T-cell (primary cell): ENCODE data around the gene ELFN2. TPM values are rescaled to one million over a fixed set of nuclear protein-coding genes. Genes with fewer than 3 reads are reported as not detected.

Experiments used
- ATAC-seq, 4 experiments: fragments of 200-7000 bp in 3 of 4; fragments of 150-1000 bp in 1 of 4; cut with Tn5 transposase; replicated peaks in 1 of 4; 1 replicate in 3 of 4; 2 replicates in 1 of 4; pipeline ENCODE4 v1.10.0; 2021; ENCODE audit warnings: moderate library complexity in 3 of 4, mild to moderate bottlenecking in 2 of 4, moderate number of reproducible peaks in 1 of 4
- CTCF ChIA-PET, 2 donors: fragments of 300-600 bp; sonication (Branson Sonifier 250); formaldehyde crosslinking; loops; one replicate each; lab custom pipeline; 2022; ENCODE audit warnings: antibody characterized with exemption in 2 of 2; lab: Charles Lee
- POLR2A ChIA-PET, 2 donors: fragments of 300-600 bp; sonication (Branson Sonifier 250); formaldehyde crosslinking; loops; one replicate each; lab custom pipeline; 2022; ENCODE audit warnings: antibody characterized with exemption in 2 of 2; lab: Charles Lee
- DNase-seq, 35 experiments: peaks; one replicate each; pipeline versions ENCODE4 v3.0.0 to v3.0.0-alpha.2; 2013 to 2023
- H3K27ac ChIP-seq: one replicate; pipeline ENCODE4 v1.5.1; 2013; ENCODE audit warnings: low read length
- H3K27me3 ChIP-seq, 2 experiments: replicated peaks in 1 of 2; 1 replicate in 1 of 2; 2 replicates in 1 of 2; pipeline versions ENCODE4 v1.6.1 to v1.7.0; 2013; ENCODE audit warnings: low read length in 1 of 2, mixed read lengths in 1 of 2; ENCODE audit not compliant: control insufficient read depth in 2 of 2, insufficient read depth in 2 of 2; ENCODE audit errors: extremely low read depth in 1 of 2
- H3K36me3 ChIP-seq, 2 donors: 1 replicate in 1 of 2; 2 replicates in 1 of 2; pipeline versions ENCODE4 v1.6.1 to v1.7.0; 2013; ENCODE audit warnings: low read length in 1 of 2; ENCODE audit not compliant: control insufficient read depth in 2 of 2, insufficient read depth in 1 of 2; ENCODE audit errors: extremely low read depth in 1 of 2
- H3K4me1 ChIP-seq, 2 experiments: 1 replicate in 1 of 2; 2 replicates in 1 of 2; pipeline versions ENCODE4 v1.6.1 to v1.7.0; 2013; ENCODE audit warnings: low read length in 2 of 2, mixed read lengths in 1 of 2; ENCODE audit not compliant: insufficient read depth in 2 of 2, control insufficient read depth in 1 of 2; ENCODE audit errors: extremely low read depth in 1 of 2
- H3K4me3 ChIP-seq, 2 donors: 1 replicate in 1 of 2; 2 replicates in 1 of 2; pipeline versions ENCODE4 v1.5.1 to v1.7.0; 2013; ENCODE audit warnings: mild to moderate bottlenecking in 2 of 2, low read length in 1 of 2, moderate library complexity in 1 of 2; ENCODE audit not compliant: control insufficient read depth in 1 of 2; ENCODE audit errors: extremely low read depth in 1 of 2
- H3K9me3 ChIP-seq: 2 replicates; pipeline ENCODE4 v1.7.0; 2013
- H3K27ac Mint-ChIP-seq, 2 donors: one replicate each; pipeline ENCODE4 v1.8.0; 2020 to 2021; ENCODE audit warnings: mild to moderate bottlenecking in 2 of 2, mixed read lengths in 2 of 2
- H3K27me3 Mint-ChIP-seq, 2 donors: one replicate each; pipeline ENCODE4 v1.8.0; 2021 to 2022; ENCODE audit warnings: mixed read lengths in 2 of 2
- H3K36me3 Mint-ChIP-seq: one replicate; pipeline ENCODE4 v1.8.0; 2021; ENCODE audit warnings: mixed read lengths
- H3K4me1 Mint-ChIP-seq, 3 donors: one replicate each; pipeline ENCODE4 v1.8.0; 2020 to 2022; ENCODE audit warnings: mixed read lengths in 3 of 3, mild to moderate bottlenecking in 1 of 3
- H3K4me3 Mint-ChIP-seq, 3 donors: one replicate each; pipeline ENCODE4 v1.8.0; 2020 to 2022; ENCODE audit warnings: mild to moderate bottlenecking in 3 of 3, mixed read lengths in 3 of 3, moderate library complexity in 3 of 3
- H3K9me3 Mint-ChIP-seq, 3 donors: one replicate each; pipeline ENCODE4 v1.8.0; 2020 to 2022; ENCODE audit warnings: mixed read lengths in 3 of 3
- WGBS: methylation state at CpG from one replicate; pipeline ENCODE4 v1.1.5; 2013; ENCODE audit warnings: missing lambda C conversion rate; ENCODE audit not compliant: insufficient coverage; 5-methylcytosine and 5-hydroxymethylcytosine counted together
- total RNA-seq, 35 experiments: library from RNA in 6 of 35; stranded (reverse) in 6 of 35; fragments of 120-200 nt in 1 of 35; gene quantifications; one replicate each; pipeline versions ENCODE4 v1.2.1 to v1.2.4 and lab custom pipeline; 2013 to 2026

The ELFN2 gene
- total RNA-seq, 5 donors from 2014 or later (not counting 1 experiment from before 2014, with no cell fraction given) = 0.09 to 0.88 (median 0.70) TPM

DNA sequence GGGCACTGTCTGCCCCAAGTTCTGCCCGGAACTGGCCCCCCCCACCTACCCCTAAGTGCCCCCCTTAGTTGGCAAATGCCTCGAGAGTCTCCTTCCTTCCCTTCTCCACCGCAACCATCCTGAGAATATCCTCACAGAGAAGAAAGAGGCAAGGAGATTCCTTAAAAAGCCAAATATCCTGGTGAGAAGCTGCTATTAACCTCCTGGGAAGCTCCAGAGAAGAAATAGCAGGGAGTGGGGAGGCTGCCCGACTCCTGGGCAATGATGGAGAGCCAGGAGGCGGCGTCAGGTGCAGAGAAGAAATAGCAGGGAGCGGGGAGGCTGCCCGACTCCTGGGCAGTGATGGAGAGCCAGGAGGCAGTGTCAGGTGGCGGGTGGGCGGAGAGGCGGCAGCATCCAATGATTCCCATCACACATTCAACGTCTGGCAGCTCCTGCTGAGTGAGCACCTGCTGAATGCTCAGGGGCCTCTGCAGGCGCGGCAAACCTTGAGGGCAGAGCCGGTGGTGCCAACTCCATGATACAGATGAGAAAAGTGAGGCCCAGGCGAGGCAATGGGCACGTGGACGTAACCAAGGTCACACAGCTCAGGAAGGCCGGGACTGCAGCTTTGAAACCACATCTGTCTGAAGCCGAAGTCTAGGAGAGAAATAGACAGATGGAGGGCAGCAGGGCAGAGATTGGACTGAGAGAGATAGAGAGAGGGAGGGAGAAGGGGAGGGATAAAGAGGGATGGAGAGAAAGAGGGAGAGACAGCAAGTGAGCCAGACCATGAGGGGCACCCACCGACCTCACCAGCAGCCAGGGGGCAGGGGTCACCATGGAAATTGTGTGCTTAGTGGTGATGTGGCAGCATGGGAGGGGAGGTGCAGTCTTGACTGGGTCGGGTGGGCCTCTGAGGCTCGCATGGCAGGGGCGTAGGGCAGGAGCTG is 86.7 kb downstream of the ELFN2 start:
- H3K27me3 ChIP-seq = peaks cover 2 to 47% of the 10 kb centered on the region in 2 experiments
- 76% methylated on average over 14 of the region's 24 CpGs for WGBS
- Mint-ChIP-seq H3K4me3 (no peak overlapping the region), H3K27me3 (peaks cover 10 to 27% of the 10 kb centered on the region in 2 donors), H3K36me3 (no peaks in the 10 kb centered on the region), H3K4me1 (peaks cover 1 to 8% (median 7%) of the 10 kb centered on the region in 3 donors), H3K9me3 (no peaks in the 10 kb centered on the region), H3K27ac (no peak overlapping the region)
- no peak overlapping the region for H3K4me3 ChIP-seq
- ChIA-PET POLR2A (no interaction called here), CTCF (no interaction called here)
- H3K9me3 ChIP-seq = no peaks in the 10 kb centered on the region
- no peak for ATAC-seq
- no peaks in the 10 kb centered on the region for H3K36me3 ChIP-seq
- no peak overlapping the region for H3K27ac ChIP-seq
- H3K4me1 ChIP-seq = peaks cover 4 to 8% of the 10 kb centered on the region in 2 experiments
- DNase-seq = no peak

DNA sequence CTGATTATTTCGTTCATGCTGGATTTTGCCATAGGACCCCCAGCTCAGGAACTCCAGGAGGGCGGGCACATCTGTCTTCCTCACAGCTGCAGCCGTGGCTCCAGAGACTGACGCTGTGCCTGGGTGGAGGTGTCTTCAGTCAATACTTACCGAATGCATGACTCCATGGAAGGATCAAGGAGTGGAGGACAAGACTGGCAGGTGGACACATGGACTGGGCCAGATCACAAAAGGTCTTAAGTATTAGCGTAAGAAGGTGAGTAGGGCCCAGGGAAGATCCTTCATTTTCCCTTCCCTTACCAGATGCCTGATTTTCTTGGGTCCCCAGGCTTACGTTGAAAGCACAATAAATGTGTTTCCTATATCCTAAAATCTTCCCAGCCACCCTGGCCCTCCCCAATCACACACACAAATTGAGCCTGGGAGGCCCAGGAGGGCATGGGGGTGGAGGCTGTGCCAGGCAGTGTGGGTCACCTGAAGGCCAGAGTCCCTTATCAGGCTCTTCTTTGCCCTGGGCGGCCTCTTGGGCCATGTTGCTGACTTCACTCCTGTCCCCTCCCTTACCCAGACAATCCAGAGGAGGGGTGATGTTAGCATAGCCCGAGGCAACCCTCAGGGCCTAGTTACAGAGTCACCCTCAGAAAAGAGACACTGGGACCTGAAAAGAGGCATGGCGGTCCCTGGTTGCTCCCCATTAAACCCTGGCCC is 88.6 kb downstream of the ELFN2 start:
- no peak for ATAC-seq
- peaks cover 15 to 20% (median 16%) of the 10 kb centered on the region in 3 donors for H3K4me1 Mint-ChIP-seq
- H3K27ac Mint-ChIP-seq = peak overlapping the region in 1 of 2 donors; percentile 13
- H3K4me3 Mint-ChIP-seq = no peak overlapping the region
- ChIA-PET CTCF (no interaction called here), POLR2A (no interaction called here)
- no peaks in the 10 kb centered on the region for H3K36me3 Mint-ChIP-seq
- H3K27me3 Mint-ChIP-seq = peaks cover 17 to 36% of the 10 kb centered on the region in 2 donors
- H3K9me3 Mint-ChIP-seq = no peaks in the 10 kb centered on the region
- Histone ChIP-seq H3K27ac (no peak overlapping the region), H3K36me3 (no peaks in the 10 kb centered on the region), H3K4me1 (peaks cover 4 to 21% of the 10 kb centered on the region in 2 experiments), H3K9me3 (no peaks in the 10 kb centered on the region), H3K4me3 (no peak overlapping the region), H3K27me3 (peaks cover 13 to 61% of the 10 kb centered on the region in 2 experiments)
- WGBS = 91% methylated on average over 4 of the region's 10 CpGs
- no peak for DNase-seq

DNA sequence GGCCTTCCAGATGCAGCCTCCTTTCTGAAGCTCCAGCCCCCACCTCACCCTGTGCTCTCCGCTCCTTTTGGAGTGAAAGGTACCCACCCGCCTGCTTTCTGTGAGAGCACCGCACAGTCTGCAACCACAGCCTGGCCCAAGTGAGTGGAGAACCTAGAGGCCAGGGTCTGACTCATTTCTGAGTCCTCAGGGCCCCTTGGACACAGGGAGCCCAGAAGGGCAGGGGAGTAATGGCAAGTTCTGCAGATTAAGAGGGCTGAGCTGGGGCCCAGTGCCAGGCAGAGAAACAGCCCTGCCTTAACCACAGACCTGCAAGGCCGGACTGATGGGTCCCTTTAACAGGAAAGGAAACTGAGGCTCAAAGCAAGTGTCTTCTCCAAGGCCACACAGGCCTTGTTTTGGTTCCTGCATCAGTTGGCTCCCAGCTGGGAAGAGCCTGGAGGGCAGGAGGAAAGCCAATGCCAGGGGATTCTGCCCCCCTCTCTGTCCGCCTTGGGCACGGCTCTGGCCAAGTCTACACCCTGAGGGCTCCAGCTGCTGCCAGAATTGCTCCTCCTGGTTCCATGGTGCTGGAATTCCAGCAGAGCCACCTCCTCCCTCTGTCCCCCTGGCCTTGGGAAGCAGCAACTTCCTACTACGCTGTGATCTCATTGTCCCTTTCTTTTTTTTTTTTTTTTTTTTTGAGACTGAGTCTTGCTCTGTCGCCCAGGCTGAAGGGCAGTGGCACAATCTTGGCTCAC is 89.9 kb downstream of the ELFN2 start:
- POLR2A ChIA-PET = no interaction called here
- CTCF ChIA-PET = no interaction called here
- Mint-ChIP-seq H3K27ac (no peak overlapping the region), H3K4me3 (no peak overlapping the region), H3K36me3 (no peaks in the 10 kb centered on the region), H3K27me3 (peaks cover 25 to 48% of the 10 kb centered on the region in 2 donors), H3K9me3 (no peaks in the 10 kb centered on the region), H3K4me1 (peaks cover 16 to 19% (median 18%) of the 10 kb centered on the region in 3 donors)
- peaks cover 16 to 68% of the 10 kb centered on the region in 2 experiments for H3K27me3 ChIP-seq
- H3K27ac ChIP-seq = no peak overlapping the region
- peaks cover 4 to 16% of the 10 kb centered on the region in 2 experiments for H3K4me1 ChIP-seq
- ATAC-seq = no peak
- H3K36me3 ChIP-seq = no peaks in the 10 kb centered on the region
- no peaks in the 10 kb centered on the region for H3K9me3 ChIP-seq
- 66% methylated on average over 5 of the region's 8 CpGs for WGBS
- DNase-seq = no peak
- H3K4me3 ChIP-seq = no peak overlapping the region

DNA sequence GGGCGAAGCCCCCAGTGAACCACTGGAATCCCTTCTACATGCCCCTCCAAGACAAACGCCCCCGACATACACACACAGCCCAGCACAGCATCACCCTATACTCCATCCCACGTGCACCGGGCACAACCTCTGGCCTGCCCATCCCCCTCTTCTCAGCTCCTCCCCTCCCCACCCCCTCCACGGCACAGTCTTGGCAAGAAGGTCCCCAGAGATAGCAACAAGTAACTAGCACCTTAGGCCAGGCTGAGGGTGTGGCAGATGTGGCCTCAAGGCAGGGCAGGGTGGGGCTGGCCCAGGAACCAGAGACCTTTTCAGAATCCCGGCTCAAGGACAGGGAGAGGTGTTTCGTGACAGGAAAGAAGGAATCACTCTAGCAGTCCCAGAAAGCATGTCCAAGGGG is 90.7 kb downstream of the ELFN2 start:
- peaks cover 0 to 13% of the 10 kb centered on the region in 2 experiments for H3K4me1 ChIP-seq
- no peak overlapping the region for H3K27ac ChIP-seq
- no peaks in the 10 kb centered on the region for H3K36me3 Mint-ChIP-seq
- H3K27me3 ChIP-seq = peaks cover 16 to 76% of the 10 kb centered on the region in 2 experiments
- no peak overlapping the region for H3K27ac Mint-ChIP-seq
- peaks cover 31 to 54% of the 10 kb centered on the region in 2 donors for H3K27me3 Mint-ChIP-seq
- H3K9me3 ChIP-seq = no peaks in the 10 kb centered on the region
- WGBS = 89% methylated on average over 5 of the region's 8 CpGs
- H3K4me1 Mint-ChIP-seq = peaks cover 12 to 14% (median 13%) of the 10 kb centered on the region in 3 donors
- ChIA-PET CTCF (no interaction called here), POLR2A (no interaction called here)
- no peak overlapping the region for H3K4me3 Mint-ChIP-seq
- DNase-seq = no peak
- H3K9me3 Mint-ChIP-seq = no peaks in the 10 kb centered on the region
- H3K4me3 ChIP-seq = no peak overlapping the region
- no peak for ATAC-seq
- H3K36me3 ChIP-seq = no peaks in the 10 kb centered on the region

DNA sequence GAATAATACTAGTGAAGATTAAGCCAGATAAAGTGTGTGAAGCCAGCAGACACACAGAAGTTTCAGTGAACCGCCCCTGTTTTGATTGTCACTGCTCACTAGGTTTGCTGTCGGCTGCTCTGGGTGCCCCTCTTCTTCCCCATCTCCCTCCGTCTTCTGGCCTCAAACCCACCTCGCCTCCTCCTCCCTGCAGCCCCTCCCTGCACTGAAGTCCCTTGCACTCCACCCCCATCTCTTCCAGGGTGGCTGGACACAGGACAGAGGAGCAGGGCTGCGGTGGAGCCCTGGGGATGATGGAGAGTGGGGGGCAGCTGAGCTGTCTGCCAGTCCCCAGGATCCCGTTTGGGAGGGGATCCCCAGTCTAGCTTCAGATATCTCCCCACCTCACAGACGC is 91.5 kb downstream of the ELFN2 start:
- Mint-ChIP-seq H3K27me3 (peaks cover 32 to 59% of the 10 kb centered on the region in 2 donors), H3K4me3 (peak overlapping the region in 1 of 3 donors; percentile 60), H3K36me3 (no peaks in the 10 kb centered on the region), H3K4me1 (peaks cover 12 to 14% (median 13%) of the 10 kb centered on the region in 3 donors), H3K27ac (no peak overlapping the region), H3K9me3 (no peaks in the 10 kb centered on the region)
- H3K4me3 ChIP-seq = no peak overlapping the region
- WGBS = 65% methylated on average over 3 of the region's 7 CpGs
- H3K27ac ChIP-seq = no peak overlapping the region
- ChIA-PET POLR2A (no interaction called here), CTCF (no interaction called here)
- peaks cover 0 to 13% of the 10 kb centered on the region in 2 experiments for H3K4me1 ChIP-seq
- no peak for ATAC-seq
- DNase-seq = no peak
- H3K9me3 ChIP-seq = no peaks in the 10 kb centered on the region
- no peaks in the 10 kb centered on the region for H3K36me3 ChIP-seq
- peaks cover 16 to 84% of the 10 kb centered on the region in 2 experiments for H3K27me3 ChIP-seq
